Measurements from ENCODE around the gene NEBL.
"Not testable (repeated sequence)": the region's sequence is repeated elsewhere in the genome, so short reads cannot be mapped to it uniquely, and the experiment has no call there.

NEBL gene

GRCh38 chr10:20897146-20897825 is at the start of gene NEBL:
TSS of gene NEBL (minus strand) at chr10:20897311. CDS start at chr10:20897205, 106 bp downstream.
- DNase-seq: no peak

GRCh38 chr10:20945546-20946332 is 48.6 kb upstream of the NEBL start:
- no peak for DNase-seq

- no peak for DNase-seq
Observed at GRCh38 chr10:20944789-20945502, 47.8 kb upstream of the NEBL start.

- not testable (repeated sequence) for DNase-seq
Observed at GRCh38 chr10:20939414-20939813, 42.3 kb upstream of the NEBL start.

- no peak for DNase-seq
Observed at GRCh38 chr10:20936396-20936795, 39.3 kb upstream of the NEBL start.

- no peak for DNase-seq
Observed at GRCh38 chr10:20935931-20936330, 38.8 kb upstream of the NEBL start.

- DNase-seq: no peak
Observed at GRCh38 chr10:20935301-20935700, 38.2 kb upstream of the NEBL start.

- no peak for DNase-seq
Observed at GRCh38 chr10:20933705-20934104, 36.6 kb upstream of the NEBL start.

- DNase-seq: no peak
Observed at GRCh38 chr10:20932606-20933126, 35.6 kb upstream of the NEBL start.

GRCh38 chr10:20931156-20931795 is 34.2 kb upstream of the NEBL start:
- no peak for DNase-seq

GRCh38 chr10:20927456-20927855 is 30.3 kb upstream of the NEBL start:
- DNase-seq: no peak

GRCh38 chr10:20922451-20922850 is 25.3 kb upstream of the NEBL start:
- no peak for DNase-seq

- DNase-seq: no peak
Observed at GRCh38 chr10:20922033-20922432, 24.9 kb upstream of the NEBL start.

- DNase-seq: no peak
Observed at GRCh38 chr10:20920061-20920460, 22.9 kb upstream of the NEBL start.

GRCh38 chr10:20919481-20919880 is 22.4 kb upstream of the NEBL start:
- no peak for DNase-seq

- DNase-seq: no peak
Observed at GRCh38 chr10:20916976-20917375, 19.9 kb upstream of the NEBL start.

- DNase-seq: no peak
Observed at GRCh38 chr10:20912969-20913368, 15.9 kb upstream of the NEBL start.

- no peak for DNase-seq
Observed at GRCh38 chr10:20911626-20912025, 14.5 kb upstream of the NEBL start.

GRCh38 chr10:20909801-20910200 is 12.7 kb upstream of the NEBL start:
- DNase-seq: no peak

GRCh38 chr10:20908391-20908790 is 11.3 kb upstream of the NEBL start:
- DNase-seq: no peak

GRCh38 chr10:20903635-20904390 is 6.7 kb upstream of the NEBL start:
- DNase-seq: no peak

GRCh38 chr10:20901110-20901509 is 4.0 kb upstream of the NEBL start:
- no peak for DNase-seq

Data from NCI-H1105 (cell line).